ENCODE data around the gene LTK. TPM values are rescaled to one million over a fixed set of nuclear protein-coding genes. Genes with fewer than 3 reads are reported as not detected.

The LTK gene
- total and polyA plus RNA-seq, 2 experiments from 2014 or later: 0.14 TPM; not detected in 1

GRCh38 chr15:41491889-41492288, 21.7 kb downstream of the LTK start (continued):
- TF ChIP-seq ZNF462 (CRISPR knock-in tag; IDR thresholded peaks at IDR 0.05) (no peak), ETS1 (IDR thresholded peaks at IDR 0.05) (no peak), EZH2 (IDR thresholded peaks at IDR 0.05; ENCODE audit: low read depth, unreplicated experiment) (no peak)

- ATAC-seq (no peak), DNase-seq (ENCODE audit: low spot score) (no peak)
- Mint-ChIP-seq H3K27me3 (ENCODE audit: insufficient read depth, low read depth, poor library complexity) (peaks cover 48% of the 10 kb centered on the region), H3K36me3 (ENCODE audit: low read depth) (peaks cover 3% of the 10 kb centered on the region; the same call in 1 of the 3 replicates), H3K4me3 (no peak overlapping the region), H3K9me3 (no peaks in the 10 kb centered on the region; the same call in 2 of the 3 replicates), H3K27ac (no peak overlapping the region), H3K4me1 (peaks cover 9% of the 10 kb centered on the region)
- Histone ChIP-seq H3K27me3 (ENCODE audit: insufficient read depth) (peaks cover 53% of the 10 kb centered on the region), H3K9me2 (ENCODE audit: insufficient read depth) (no peaks in the 10 kb centered on the region), H3K4me2 (no peak overlapping the region), H3F3A (replicated peaks; ENCODE audit: low read depth) (peaks cover 11% of the 10 kb centered on the region), H3K79me2 (replicated peaks; ENCODE audit: insufficient read depth) (no peaks in the 10 kb centered on the region), H4K20me1 (replicated peaks; ENCODE audit: insufficient read depth) (no peaks in the 10 kb centered on the region; the same call in 1 of the 2 replicates), H3K4me3 (no peak overlapping the region), H3K36me3 (ENCODE audit: insufficient read depth) (no peaks in the 10 kb centered on the region), H2AFZ (no peak overlapping the region), H3K4me1 (ENCODE audit: insufficient read depth) (peaks cover 11% of the 10 kb centered on the region), H3K27ac (ENCODE audit: low read depth) (no peak overlapping the region)
- no peak for TF ChIP-seq ETS1 (IDR thresholded peaks at IDR 0.05)
- no peak for TF ChIP-seq JUNB (IDR thresholded peaks at IDR 0.05; ENCODE audit: unreplicated experiment)
- TF ChIP-seq POLR2AphosphoS5 (IDR thresholded peaks at IDR 0.05; ENCODE audit: low read depth): no peak
- TF ChIP-seq CTCF (conservative IDR thresholded peaks at IDR 0.05; ENCODE audit: low read depth in 2 of 2): no peak
- TF ChIP-seq NANOG (IDR thresholded peaks at IDR 0.05; ENCODE audit: borderline replicate concordance): no peak
- TF ChIP-seq EZH2 (IDR thresholded peaks at IDR 0.05; ENCODE audit: low read depth, unreplicated experiment): no peak
These were observed 23.3 kb downstream of the LTK start for GRCh38 chr15:41490355-41490754.
